Nephron (organoid): ENCODE results near the gene NT5DC4.
A peak's percentile ranks its signal among the peaks of the same experiment; 100 is the strongest.
"Not testable (repeated sequence)": the region's sequence is repeated elsewhere in the genome, so short reads cannot be mapped to it uniquely, and the experiment has no call there.

ENCODE experiments used
- H3K27ac Mint-ChIP-seq, 3 experiments: 2 replicates each; pipeline ENCODE4 v1.8.0; 2020; ENCODE audit warnings: mixed read lengths in 3 of 3, mild to moderate bottlenecking in 2 of 3, moderate library complexity in 1 of 3
- H3K27me3 Mint-ChIP-seq: 2 replicates; pipeline ENCODE4 v1.8.0; 2021; ENCODE audit warnings: low read depth, mild to moderate bottlenecking, moderate library complexity, mixed read lengths
- H3K36me3 Mint-ChIP-seq: 2 replicates; pipeline ENCODE4 v1.8.0; 2020; ENCODE audit warnings: low read depth, mixed read lengths
- H3K4me1 Mint-ChIP-seq: 2 replicates; pipeline ENCODE4 v1.8.0; 2020; ENCODE audit warnings: mixed read lengths
- H3K4me3 Mint-ChIP-seq, 3 experiments: 2 replicates each; pipeline ENCODE4 v1.8.0; 2020; ENCODE audit warnings: mild to moderate bottlenecking in 3 of 3, mixed read lengths in 3 of 3, moderate library complexity in 2 of 3
- H3K9me3 Mint-ChIP-seq: 2 replicates; pipeline ENCODE4 v1.8.0; 2020; ENCODE audit warnings: mixed read lengths
- TF ChIP-seq, protein P1 (sequence below), 3 experiments: fragments of 200-600 bp; sonication (generic); IDR thresholded peaks; one replicate each; pipeline ENCODE4 v1.5.0; 2021; ENCODE audit warnings: antibody characterized with exemption in 3 of 3; ENCODE audit not compliant: unreplicated experiment in 3 of 3

Gene NT5DC4

DNA sequence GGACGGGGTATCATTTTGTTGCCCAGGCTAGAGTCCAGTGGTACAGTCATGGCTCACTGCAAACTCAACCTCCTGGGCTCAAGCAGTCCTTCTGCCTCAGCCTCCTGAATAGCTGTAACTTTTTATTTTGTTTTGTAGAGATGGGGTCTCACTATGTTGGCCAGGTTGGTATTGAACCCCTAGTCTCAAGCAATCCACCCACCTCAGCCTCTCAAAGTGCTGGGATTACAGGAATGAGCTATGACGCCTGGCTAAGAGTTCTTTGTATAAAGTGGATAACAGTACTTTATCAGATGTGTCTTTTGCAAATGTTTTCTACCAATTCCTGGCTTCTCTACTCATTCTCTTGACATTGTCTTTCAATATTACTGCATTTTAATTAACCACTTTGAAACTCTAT is 17.1 kb upstream of the NT5DC4 start:
- H3K4me3 Mint-ChIP-seq, result no peak overlapping the region
- no peaks in the 10 kb centered on the region for H3K36me3 Mint-ChIP-seq
- no peak overlapping the region for H3K27ac Mint-ChIP-seq
- H3K27me3 Mint-ChIP-seq, result peaks cover 12% of the 10 kb centered on the region
- TF ChIP-seq, protein P1, sequence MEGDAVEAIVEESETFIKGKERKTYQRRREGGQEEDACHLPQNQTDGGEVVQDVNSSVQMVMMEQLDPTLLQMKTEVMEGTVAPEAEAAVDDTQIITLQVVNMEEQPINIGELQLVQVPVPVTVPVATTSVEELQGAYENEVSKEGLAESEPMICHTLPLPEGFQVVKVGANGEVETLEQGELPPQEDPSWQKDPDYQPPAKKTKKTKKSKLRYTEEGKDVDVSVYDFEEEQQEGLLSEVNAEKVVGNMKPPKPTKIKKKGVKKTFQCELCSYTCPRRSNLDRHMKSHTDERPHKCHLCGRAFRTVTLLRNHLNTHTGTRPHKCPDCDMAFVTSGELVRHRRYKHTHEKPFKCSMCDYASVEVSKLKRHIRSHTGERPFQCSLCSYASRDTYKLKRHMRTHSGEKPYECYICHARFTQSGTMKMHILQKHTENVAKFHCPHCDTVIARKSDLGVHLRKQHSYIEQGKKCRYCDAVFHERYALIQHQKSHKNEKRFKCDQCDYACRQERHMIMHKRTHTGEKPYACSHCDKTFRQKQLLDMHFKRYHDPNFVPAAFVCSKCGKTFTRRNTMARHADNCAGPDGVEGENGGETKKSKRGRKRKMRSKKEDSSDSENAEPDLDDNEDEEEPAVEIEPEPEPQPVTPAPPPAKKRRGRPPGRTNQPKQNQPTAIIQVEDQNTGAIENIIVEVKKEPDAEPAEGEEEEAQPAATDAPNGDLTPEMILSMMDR (IDR thresholded peaks at IDR 0.05; ENCODE audit: unreplicated experiment in 3 of 3), result no peak
- H3K4me1 Mint-ChIP-seq, result peaks cover 7% of the 10 kb centered on the region
- H3K9me3 Mint-ChIP-seq, result no peaks in the 10 kb centered on the region

GRCh38 chr2:112705575-112705974 is 15.2 kb upstream of the NT5DC4 start:
- Mint-ChIP-seq H3K36me3 (no peaks in the 10 kb centered on the region), H3K27ac (peak overlapping the region in 1 of 3 experiments; percentile 1), H3K9me3 (no peaks in the 10 kb centered on the region), H3K4me1 (peaks cover 5% of the 10 kb centered on the region), H3K27me3 (peaks cover 10% of the 10 kb centered on the region), H3K4me3 (no peak overlapping the region)
- TF ChIP-seq, protein P1 (IDR thresholded peaks at IDR 0.05; ENCODE audit: unreplicated experiment in 3 of 3), result no peak

DNA sequence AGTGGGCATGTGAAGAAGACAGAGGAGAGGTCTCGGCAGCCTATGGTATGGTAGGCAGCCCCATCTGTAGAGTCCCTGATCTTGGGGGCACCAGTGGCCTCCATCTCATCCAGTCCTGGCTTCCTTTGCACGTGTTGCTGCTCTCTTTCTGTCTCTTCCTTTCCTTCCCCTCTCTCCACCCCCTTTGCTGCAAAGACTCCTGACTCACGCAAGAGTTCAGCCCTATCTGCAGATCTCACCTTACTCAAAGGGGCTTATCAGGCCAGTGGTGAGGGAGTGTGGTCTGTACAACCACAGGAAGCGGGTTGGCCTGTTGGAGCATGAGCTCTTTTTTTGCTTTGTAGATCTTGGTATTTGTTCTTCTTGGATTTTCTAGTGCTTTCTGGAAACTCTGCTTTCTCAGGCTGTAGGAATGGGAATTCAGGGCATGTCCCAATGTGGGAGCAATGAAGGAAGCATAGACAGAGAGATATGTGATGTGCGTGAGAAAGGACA is 14.6 kb upstream of the NT5DC4 start:
- Mint-ChIP-seq H3K36me3 (no peaks in the 10 kb centered on the region), H3K9me3 (no peaks in the 10 kb centered on the region), H3K4me3 (no peak overlapping the region), H3K27ac (peak overlapping the region in 1 of 3 experiments; percentile 1), H3K27me3 (peaks cover 5% of the 10 kb centered on the region), H3K4me1 (peaks cover 3% of the 10 kb centered on the region)
- TF ChIP-seq, protein P1 (IDR thresholded peaks at IDR 0.05; ENCODE audit: unreplicated experiment in 3 of 3), result no peak

GRCh38 chr2:112706947-112707346 is 13.9 kb upstream of the NT5DC4 start:
- H3K27ac Mint-ChIP-seq, H3K4me1 Mint-ChIP-seq, H3K9me3 Mint-ChIP-seq, H3K4me3 Mint-ChIP-seq, H3K36me3 Mint-ChIP-seq, H3K27me3 Mint-ChIP-seq: not testable (repeated sequence)

DNA sequence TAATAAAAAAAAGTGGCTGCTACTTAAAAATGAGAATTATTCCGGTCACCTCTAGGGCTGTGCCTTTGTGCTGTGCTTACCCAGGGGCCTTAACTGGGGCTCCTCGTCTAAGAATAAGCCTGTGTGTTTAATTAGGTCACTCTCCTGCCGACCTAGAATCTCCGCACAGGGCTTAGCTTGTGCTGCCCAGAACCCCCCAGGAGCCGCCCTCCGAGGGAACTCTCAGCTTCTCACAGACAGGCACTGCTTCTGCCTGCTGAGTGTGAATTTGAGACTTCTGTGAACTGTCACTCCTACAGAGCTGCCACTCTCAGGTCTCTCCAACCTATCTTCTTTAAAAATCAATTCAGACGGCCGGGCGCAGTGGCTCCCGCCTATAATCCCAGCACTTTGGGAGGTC is 11.9 kb upstream of the NT5DC4 start:
- Mint-ChIP-seq H3K4me1 (peaks cover 15% of the 10 kb centered on the region), H3K4me3 (no peak overlapping the region), H3K36me3 (no peaks in the 10 kb centered on the region), H3K9me3 (no peaks in the 10 kb centered on the region), H3K27me3 (peaks cover 5% of the 10 kb centered on the region), H3K27ac (peak overlapping the region in 1 of 3 experiments; percentile 55)
- TF ChIP-seq, protein P1 (IDR thresholded peaks at IDR 0.05; ENCODE audit: unreplicated experiment in 3 of 3), result no peak

DNA sequence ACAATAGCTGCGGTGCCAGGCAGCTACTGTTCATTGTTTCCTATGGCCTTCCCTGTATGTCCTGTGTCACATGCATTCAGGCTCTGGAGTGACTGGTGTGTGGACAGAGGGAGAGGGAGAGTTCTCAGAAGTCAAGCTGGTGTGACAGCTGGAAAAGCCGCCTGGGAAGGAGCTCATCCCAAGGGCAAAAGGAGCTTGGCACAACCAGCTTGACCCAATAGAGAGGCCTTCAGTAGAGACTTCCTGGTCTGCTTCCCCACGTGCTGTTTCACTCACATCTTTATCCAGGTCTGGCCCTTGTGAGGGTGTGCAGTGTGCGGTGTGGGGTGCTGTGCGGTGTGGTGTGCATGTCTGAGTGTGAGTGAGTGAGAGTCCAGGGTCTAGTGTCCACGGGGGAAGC is 11.1 kb upstream of the NT5DC4 start:
- Mint-ChIP-seq H3K4me3 (no peak overlapping the region), H3K27ac (peak overlapping the region in 1 of 3 experiments; percentile 96), H3K9me3 (no peaks in the 10 kb centered on the region), H3K4me1 (peaks cover 15% of the 10 kb centered on the region), H3K27me3 (peaks cover 5% of the 10 kb centered on the region), H3K36me3 (no peaks in the 10 kb centered on the region)
- TF ChIP-seq, protein P1 (IDR thresholded peaks at IDR 0.05; ENCODE audit: unreplicated experiment in 3 of 3), result no peak
